ENCODE results near the gene SNRK. TPM values are rescaled to one million over a fixed set of nuclear protein-coding genes. Genes with fewer than 3 reads are reported as not detected.

SNRK gene
- total RNA-seq, 1 experiment from 2014 or later, result 12.7 TPM

- Histone ChIP-seq H3K79me2 (ENCODE audit: insufficient read depth, low read length) (peaks cover 15% of the 10 kb centered on the region; the same call in 1 of the 2 replicates), H3K4me2 (ENCODE audit: low read length) (no peak overlapping the region), H3K4me1 (ENCODE audit: control insufficient read depth in 1 of 2, insufficient read depth in 2 of 2, low read length in 2 of 2) (peaks cover 0 to 4% of the 10 kb centered on the region in 2 experiments; a peak in 1 of 4 replicates), H3K9me2 (ENCODE audit: insufficient read depth) (no peaks in the 10 kb centered on the region), H3K9me3 (ENCODE audit: control insufficient read depth in 1 of 2, insufficient read depth in 1 of 2, low read depth in 1 of 2, low read length in 2 of 2) (no peaks in the 10 kb centered on the region), H4K20me1 (ENCODE audit: insufficient read depth) (no peaks in the 10 kb centered on the region), H3K36me3 (ENCODE audit: control insufficient read depth in 1 of 2, insufficient read depth in 2 of 2, low read length in 2 of 2) (no peaks in the 10 kb centered on the region), H3K4me3 (replicated peaks in 1 of 2; ENCODE audit: low read depth in 1 of 2, low read length in 2 of 2) (no peak overlapping the region), H3K9ac (ENCODE audit: low read length) (no peak overlapping the region), H3K27me3 (ENCODE audit: insufficient read depth, low read length) (no peaks in the 10 kb centered on the region), H3K27ac (ENCODE audit: low read depth, low read length) (no peak overlapping the region), H2AFZ (ENCODE audit: low read depth, low read length, poor library complexity, severe bottlenecking) (no peak overlapping the region)
- ChIA-PET CTCF (no interaction called here), RAD21 (ENCODE audit: low non-redundant PET in 1 of 2, low total read pairs in 2 of 2, uncharacterized antibody in 2 of 2, unreplicated experiment in 2 of 2) (no interaction called here), POLR2A (no interaction called here)
- DNase-seq (ENCODE audit: low read depth, low spot score) (no peak), ATAC-seq (no peak)
- BruUV-seq (replicated peaks), result no TSS peak
- intact Hi-C loops (cut with micrococcal nuclease), result no loop called here
- no peak for TF ChIP-seq RAD21 (IDR thresholded peaks at IDR 0.05; ENCODE audit: low read depth)
These were observed 33.9 kb downstream of the SNRK start for GRCh38 chr3:43320288-43320687.

- no peak for ATAC-seq
- CTCF ChIA-PET, result no interaction called here
- H3K4me3 ChIP-seq (replicated peaks in 1 of 2; ENCODE audit: low read depth in 1 of 2, low read length in 2 of 2), result no peak overlapping the region
- RAD21 ChIA-PET (ENCODE audit: low non-redundant PET in 1 of 2, low total read pairs in 2 of 2, uncharacterized antibody in 2 of 2, unreplicated experiment in 2 of 2), result no interaction called here
- no TSS peak for BruUV-seq (replicated peaks)
- H3K27me3 ChIP-seq (ENCODE audit: insufficient read depth, low read length), result no peaks in the 10 kb centered on the region
- no peaks in the 10 kb centered on the region for H3K9me2 ChIP-seq (ENCODE audit: insufficient read depth)
- H3K27ac ChIP-seq (ENCODE audit: low read depth, low read length), result no peak overlapping the region
- no peaks in the 10 kb centered on the region for H3K9me3 ChIP-seq (ENCODE audit: control insufficient read depth in 1 of 2, insufficient read depth in 1 of 2, low read depth in 1 of 2, low read length in 2 of 2)
- no peak overlapping the region for H2AFZ ChIP-seq (ENCODE audit: low read depth, low read length, poor library complexity, severe bottlenecking)
- H3K9ac ChIP-seq (ENCODE audit: low read length), result no peak overlapping the region
- no peak overlapping the region for H3K4me2 ChIP-seq (ENCODE audit: low read length)
- H3K36me3 ChIP-seq (ENCODE audit: control insufficient read depth in 1 of 2, insufficient read depth in 2 of 2, low read length in 2 of 2), result no peaks in the 10 kb centered on the region
- peaks cover 0 to 4% of the 10 kb centered on the region in 2 experiments; a peak in 1 of 4 replicates for H3K4me1 ChIP-seq (ENCODE audit: control insufficient read depth in 1 of 2, insufficient read depth in 2 of 2, low read length in 2 of 2)
- intact Hi-C loops (cut with micrococcal nuclease), result no loop called here
- POLR2A ChIA-PET, result no interaction called here
- peaks cover 24% of the 10 kb centered on the region; the same call in 1 of the 2 replicates for H3K79me2 ChIP-seq (ENCODE audit: insufficient read depth, low read length)
- H4K20me1 ChIP-seq (ENCODE audit: insufficient read depth), result no peaks in the 10 kb centered on the region; the same call in 1 of the 2 replicates
- DNase-seq (ENCODE audit: low read depth, low spot score), result no peak
- TF ChIP-seq EZH2 (IDR thresholded peaks at IDR 0.05) (no peak), TCF7L2 (IDR thresholded peaks at IDR 0.05; ENCODE audit: borderline replicate concordance, extremely low read depth, insufficient read depth, insufficient read length) (no peak), RAD21 (IDR thresholded peaks at IDR 0.05; ENCODE audit: low read depth) (no peak), SIN3A (IDR thresholded peaks at IDR 0.05; ENCODE audit: low read depth) (no peak), ZFX (IDR thresholded peaks at IDR 0.05) (no peak), EZH2phosphoT487 (IDR thresholded peaks at IDR 0.05; ENCODE audit: borderline replicate concordance) (no peak), MAX (IDR thresholded peaks at IDR 0.05) (no peak), ZBTB33 (IDR thresholded peaks at IDR 0.05; ENCODE audit: extremely low read depth, insufficient replicate concordance, low read length) (no peak), POLR2A (IDR thresholded peaks at IDR 0.05; ENCODE audit: borderline replicate concordance, extremely low read depth, insufficient read depth, insufficient read length) (no peak), ATF3 (IDR thresholded peaks at IDR 0.05) (no peak), EGR1 (IDR thresholded peaks at IDR 0.05; ENCODE audit: low read depth) (no peak), SRF (IDR thresholded peaks at IDR 0.05; ENCODE audit: low read depth) (no peak), POLR2AphosphoS5 (IDR thresholded peaks at IDR 0.05; ENCODE audit: low read depth, low read length) (no peak), CEBPB (IDR thresholded peaks at IDR 0.05; ENCODE audit: low read depth) (no peak), CBX3 (IDR thresholded peaks at IDR 0.05; ENCODE audit: low read depth) (no peak), REST (IDR thresholded peaks at IDR 0.05; ENCODE audit: low read depth) (no peak), FOSL1 (IDR thresholded peaks at IDR 0.05; ENCODE audit: low read depth) (no peak)
These were observed 37.2 kb downstream of the SNRK start for GRCh38 chr3:43323541-43323940.

Measured in HCT116 (cell line).